Prostate gland (tissue), 2 donors: Measurements from ENCODE around the gene PPP1R12B. TPM values are rescaled to one million over a fixed set of nuclear protein-coding genes. Genes with fewer than 3 reads are reported as not detected.
A peak's percentile ranks its signal among the peaks of the same experiment; 100 is the strongest.
"Not testable (repeated sequence)": the region's sequence is repeated elsewhere in the genome, so short reads cannot be mapped to it uniquely, and the experiment has no call there.

Source experiments
- DNase-seq: peaks from one replicate; pipeline ENCODE4 v3.0.0-alpha.2; 2019; ENCODE audit warnings: low spot score
- H3K27ac ChIP-seq, 2 donors: fragments of 200-600 bp; sonication (generic); 2 replicates each; pipeline ENCODE4 v1.5.1; 2017 to 2019
- H3K27me3 ChIP-seq: fragments of 200-600 bp; sonication (generic); replicated peaks from 2 replicates; pipeline ENCODE4 v1.5.1; 2019; ENCODE audit not compliant: insufficient read depth
- H3K36me3 ChIP-seq, 2 donors: fragments of 200-600 bp; sonication (generic); 1 replicate in 1 of 2; 2 replicates in 1 of 2; pipeline versions ENCODE4 v1.5.1 to v1.8.1; 2017 to 2019
- H3K4me1 ChIP-seq: fragments of 200-600 bp; sonication (generic); replicated peaks from 2 replicates; pipeline ENCODE4 v1.5.1; 2019
- H3K4me3 ChIP-seq, 2 donors: fragments of 200-600 bp; sonication (generic); 2 replicates each; pipeline ENCODE4 v1.5.1; 2017 to 2019
- H3K9me3 ChIP-seq: fragments of 200-600 bp; sonication (generic); 2 replicates; pipeline ENCODE4 v1.5.1; 2017
- POLR2A ChIP-seq: fragments of 450-650 bp; IDR thresholded peaks from one replicate; pipeline ENCODE4 v1.6.1; 2016; ENCODE audit warnings: antibody characterized with exemption, mild to moderate bottlenecking
- POLR2AphosphoS5 ChIP-seq: sonication (generic); formaldehyde crosslinking; IDR thresholded peaks from one replicate; pipeline ENCODE4 v1.6.1; 2017; ENCODE audit warnings: antibody characterized with exemption
- WGBS: methylation state at CpG from one replicate; pipeline ENCODE4 v1.1.5; 2018; 5-methylcytosine and 5-hydroxymethylcytosine counted together
- intact Hi-C: fragments of 100-400 bp; cut with DNase I; formaldehyde crosslinking; loops from one replicate; pipeline ENCODE4 v1.14.2; 2022
- total RNA-seq, 2 donors: library from RNA; depleted of rRNA; stranded (reverse); fragments of >200 nt; gene quantifications; one replicate each; pipeline ENCODE4 v1.1.0, GENCODE V29; 2016
- TF ChIP-seq, protein P1 (sequence below), 4 experiments: fragments of 200-600 bp in 2 of 4; fragments of 450-650 bp in 2 of 4; sonication (generic) in 2 of 4; IDR thresholded peaks; 1 replicate in 3 of 4; 2 replicates in 1 of 4; pipeline ENCODE4 v1.5.1; 2016 to 2019; ENCODE audit warnings: antibody characterized with exemption in 4 of 4, mild to moderate bottlenecking in 2 of 4, moderate library complexity in 2 of 4

The PPP1R12B gene
- total RNA-seq, 2 donors from 2014 or later = 116 to 179 TPM

DNA sequence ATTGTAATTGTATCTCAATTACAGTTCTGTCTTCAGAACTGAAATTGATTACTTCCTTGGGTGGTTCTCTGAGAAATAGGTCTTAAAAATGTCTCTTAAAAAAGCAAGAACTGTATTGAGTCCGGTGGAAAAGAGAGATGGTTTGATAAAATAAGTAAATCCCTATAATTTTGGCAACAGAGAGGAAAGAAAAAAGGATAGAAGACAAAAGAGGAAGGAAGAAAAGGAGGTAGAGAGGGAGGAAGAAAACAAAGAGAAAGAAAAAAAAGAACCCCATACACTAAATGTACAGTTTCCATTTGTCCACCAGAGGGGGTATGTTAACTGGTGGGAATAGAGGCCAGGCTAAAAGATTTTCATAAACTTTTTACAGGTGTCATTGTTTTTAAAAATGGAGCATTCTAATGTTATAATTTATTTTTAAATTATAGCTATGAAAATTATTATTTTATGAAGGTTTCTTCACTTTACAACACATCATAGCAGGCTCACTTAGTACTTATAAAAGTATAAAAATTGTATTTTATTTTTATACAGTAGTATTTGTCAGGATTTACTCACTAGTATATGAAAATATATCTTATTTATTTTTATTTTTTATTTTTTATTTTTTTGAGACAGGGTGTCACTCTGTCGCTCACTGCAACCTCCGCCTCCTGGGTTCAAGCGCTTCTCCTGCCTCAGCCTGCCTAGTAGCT is 4.7 kb upstream of the PPP1R12B start:
- DNase-seq = no peak
- H3K27me3 ChIP-seq = no peaks in the 10 kb centered on the region
- no peak overlapping the region for H3K4me3 ChIP-seq
- intact Hi-C loops = loop anchor here (10.0 kb wide), 2 partner anchors 61 to 281 kb away; no protein-coding TSS in a partner anchor
- H3K36me3 ChIP-seq = no peaks in the 10 kb centered on the region
- H3K27ac ChIP-seq = no peak overlapping the region
- WGBS = 65% methylated on average over 4 of the region's 4 CpGs
- H3K4me1 ChIP-seq = no peaks in the 10 kb centered on the region
- H3K9me3 ChIP-seq = no peaks in the 10 kb centered on the region
- TF ChIP-seq, protein P1, sequence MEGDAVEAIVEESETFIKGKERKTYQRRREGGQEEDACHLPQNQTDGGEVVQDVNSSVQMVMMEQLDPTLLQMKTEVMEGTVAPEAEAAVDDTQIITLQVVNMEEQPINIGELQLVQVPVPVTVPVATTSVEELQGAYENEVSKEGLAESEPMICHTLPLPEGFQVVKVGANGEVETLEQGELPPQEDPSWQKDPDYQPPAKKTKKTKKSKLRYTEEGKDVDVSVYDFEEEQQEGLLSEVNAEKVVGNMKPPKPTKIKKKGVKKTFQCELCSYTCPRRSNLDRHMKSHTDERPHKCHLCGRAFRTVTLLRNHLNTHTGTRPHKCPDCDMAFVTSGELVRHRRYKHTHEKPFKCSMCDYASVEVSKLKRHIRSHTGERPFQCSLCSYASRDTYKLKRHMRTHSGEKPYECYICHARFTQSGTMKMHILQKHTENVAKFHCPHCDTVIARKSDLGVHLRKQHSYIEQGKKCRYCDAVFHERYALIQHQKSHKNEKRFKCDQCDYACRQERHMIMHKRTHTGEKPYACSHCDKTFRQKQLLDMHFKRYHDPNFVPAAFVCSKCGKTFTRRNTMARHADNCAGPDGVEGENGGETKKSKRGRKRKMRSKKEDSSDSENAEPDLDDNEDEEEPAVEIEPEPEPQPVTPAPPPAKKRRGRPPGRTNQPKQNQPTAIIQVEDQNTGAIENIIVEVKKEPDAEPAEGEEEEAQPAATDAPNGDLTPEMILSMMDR (IDR thresholded peaks at IDR 0.05) = peak; percentile 75 to 86 (median 80)
- TF ChIP-seq POLR2A = no peak

DNA sequence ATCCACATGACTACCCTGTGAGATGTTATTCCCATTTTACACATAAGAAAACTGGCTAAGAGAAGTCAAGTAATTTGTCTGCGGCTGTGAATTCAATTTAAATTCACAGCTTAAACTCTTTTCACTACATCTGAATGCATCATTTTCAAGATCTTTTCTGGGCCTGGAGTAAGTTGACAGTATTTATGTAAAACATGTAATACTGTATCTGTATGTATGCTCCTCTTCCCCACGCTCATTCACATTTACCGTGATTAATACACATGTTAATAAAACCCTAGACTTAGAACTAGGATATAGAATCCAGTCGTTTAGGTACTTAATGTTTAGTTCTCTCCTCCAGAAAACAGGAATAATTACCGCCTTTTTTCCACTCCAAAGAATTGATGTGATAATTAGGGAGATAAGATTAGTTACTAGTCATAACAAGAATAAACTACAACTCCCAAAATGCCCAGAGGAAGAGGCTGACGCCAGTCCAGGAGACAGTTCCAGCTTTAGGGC is 442 bp upstream of the PPP1R12B start:
- H3K27ac ChIP-seq = no peak overlapping the region
- no peaks in the 10 kb centered on the region for H3K36me3 ChIP-seq
- H3K27me3 ChIP-seq = no peaks in the 10 kb centered on the region
- H3K9me3 ChIP-seq = no peaks in the 10 kb centered on the region
- DNase-seq = no peak
- intact Hi-C loops = loop anchor here (5.0 to 10.0 kb wide), 3 partner anchors 57 to 369 kb away; no protein-coding TSS in a partner anchor
- H3K4me3 ChIP-seq = no peak overlapping the region
- no peaks in the 10 kb centered on the region for H3K4me1 ChIP-seq
- WGBS = 52% methylated on average over 6 of the region's 6 CpGs
- TF ChIP-seq, protein P1 (IDR thresholded peaks at IDR 0.05) = no peak
- TF ChIP-seq POLR2A (no peak), POLR2AphosphoS5 (no peak)

DNA sequence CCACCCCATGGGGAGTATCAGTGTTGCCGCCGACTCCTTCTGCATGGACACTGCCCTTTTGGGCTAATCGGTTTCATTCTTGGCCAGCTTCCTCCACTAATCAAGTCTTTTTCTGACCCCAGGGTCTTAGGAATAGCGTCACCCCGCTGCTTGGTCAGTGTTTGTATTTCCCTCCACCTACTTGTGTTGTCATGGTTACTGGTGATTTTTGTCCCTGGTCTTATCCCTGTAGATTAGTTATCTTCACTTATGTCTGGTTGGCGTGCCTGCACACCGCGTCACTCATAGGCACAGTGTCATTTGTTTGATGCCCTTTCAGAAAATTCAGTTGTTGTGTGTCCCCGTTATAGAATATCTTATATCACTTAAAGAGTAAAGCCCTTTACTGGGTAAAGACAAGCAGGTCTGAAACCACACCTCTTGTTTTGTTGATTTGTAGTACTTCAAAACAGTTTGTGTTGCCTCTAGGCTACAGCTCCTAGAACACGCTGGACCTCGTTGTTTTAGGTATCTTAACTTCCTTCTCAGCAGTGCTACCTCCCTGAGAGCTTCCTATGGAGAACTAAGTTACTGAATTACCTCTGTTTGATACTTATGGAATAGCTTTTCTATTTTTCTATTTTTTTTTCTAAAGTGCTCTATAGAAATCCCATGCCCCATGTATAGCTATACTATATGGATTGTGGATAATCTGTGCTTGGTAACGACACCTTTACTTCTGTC is 868 bp downstream of the PPP1R12B start:
- no peak for TF ChIP-seq POLR2AphosphoS5
- TF ChIP-seq POLR2A = no peak
- TF ChIP-seq, protein P1 (IDR thresholded peaks at IDR 0.05) = no peak
- WGBS = 5% methylated on average over 12 of the region's 12 CpGs
- Histone ChIP-seq H3K4me1 (no peaks in the 10 kb centered on the region), H3K9me3 (no peaks in the 10 kb centered on the region), H3K27ac (peak overlapping the region; percentile 80 to 82), H3K27me3 (no peaks in the 10 kb centered on the region), H3K36me3 (no peaks in the 10 kb centered on the region), H3K4me3 (peak overlapping the region; percentile 73 to 82)
- DNase-seq = peak; percentile 26
- intact Hi-C loops = loop anchor here (5.0 to 10.0 kb wide), 3 partner anchors 55 to 368 kb away; no protein-coding TSS in a partner anchor

DNA sequence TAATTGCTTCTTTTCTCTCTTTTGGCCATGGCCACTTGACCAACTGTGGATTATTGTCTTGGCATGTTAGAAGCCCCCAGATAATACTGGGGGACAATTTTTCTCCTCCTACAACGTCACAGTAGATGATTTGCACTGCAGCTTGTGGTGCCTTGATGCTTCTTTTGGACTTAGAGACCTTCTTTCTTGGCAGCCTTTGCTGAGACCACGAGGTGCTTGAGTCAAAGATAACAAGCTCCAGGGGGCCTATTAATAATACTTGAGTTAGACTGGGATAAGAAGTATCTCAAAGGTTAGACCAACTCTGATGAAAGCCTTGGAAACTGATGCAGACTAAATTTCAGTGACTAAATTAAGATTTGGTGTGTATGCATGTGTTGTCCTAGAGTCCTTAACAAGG is 3.2 kb downstream of the PPP1R12B start:
- no peak overlapping the region for H3K4me3 ChIP-seq
- WGBS = 77% methylated on average over 2 of the region's 2 CpGs
- H3K27me3 ChIP-seq = no peaks in the 10 kb centered on the region
- H3K27ac ChIP-seq = no peak overlapping the region
- TF ChIP-seq POLR2AphosphoS5 (no peak), POLR2A (no peak)
- TF ChIP-seq, protein P1 (IDR thresholded peaks at IDR 0.05) = no peak
- no peaks in the 10 kb centered on the region for H3K4me1 ChIP-seq
- H3K36me3 ChIP-seq = no peaks in the 10 kb centered on the region
- intact Hi-C loops = no loop called here
- DNase-seq = no peak
- H3K9me3 ChIP-seq = no peaks in the 10 kb centered on the region

DNA sequence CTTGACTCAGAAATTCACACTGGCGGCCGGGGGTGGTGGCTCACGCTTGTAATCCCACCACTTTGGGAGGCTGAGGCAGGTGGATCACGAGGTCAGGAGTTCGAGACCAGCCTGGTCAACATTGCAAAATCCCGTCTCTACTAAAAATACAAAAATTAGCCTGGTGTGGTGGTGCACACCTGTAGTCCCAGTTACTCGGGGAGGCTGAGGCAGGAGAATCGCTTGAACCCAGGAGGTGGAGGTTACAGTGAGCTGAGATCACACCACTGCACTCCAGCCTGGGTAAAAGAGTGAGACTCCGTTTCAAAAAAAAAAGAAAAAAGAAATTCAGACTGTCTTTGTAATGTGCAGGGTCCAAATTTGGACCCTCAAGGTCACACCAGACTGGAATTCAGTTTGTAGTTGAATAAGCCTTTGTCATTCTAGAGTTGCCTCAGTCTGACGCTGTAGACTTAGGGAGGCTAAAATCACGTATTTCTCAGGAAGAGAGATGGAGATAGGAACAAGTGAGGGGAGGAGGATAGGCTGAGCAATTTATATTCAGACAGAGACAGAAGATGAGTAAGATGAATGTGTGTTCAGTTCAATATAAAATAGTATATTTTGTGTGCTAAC is 4.2 kb downstream of the PPP1R12B start:
- H3K9me3 ChIP-seq, H3K4me3 ChIP-seq, DNase-seq, H3K27ac ChIP-seq, intact Hi-C loops, H3K4me1 ChIP-seq, H3K27me3 ChIP-seq, H3K36me3 ChIP-seq: not testable (repeated sequence)
- 92% methylated on average over 11 of the region's 11 CpGs for WGBS
